Common myeloid progenitor, CD34-positive (primary cell): ENCODE data around the gene RALGAPA1.

ENCODE experiments used
- CTCF ChIA-PET: fragments of 350-600 bp; sonication (Branson Sonifier 250); formaldehyde crosslinking; loops from one replicate; lab custom pipeline; 2021; ENCODE audit warnings: antibody characterized with exemption; lab: Charles Lee
- POLR2A ChIA-PET: fragments of 350-600 bp; sonication (Branson Sonifier 250); formaldehyde crosslinking; loops from one replicate; lab custom pipeline; 2021; ENCODE audit warnings: antibody characterized with exemption; lab: Charles Lee
- DNase-seq, 3 donors: peaks; one replicate each; pipeline versions ENCODE4 v3.0.0 to v3.0.0-alpha.2; 2013
- H3K27ac ChIP-seq, 2 experiments: 1 replicate in 1 of 2; 2 replicates in 1 of 2; pipeline ENCODE4 v1.7.0; 2013; ENCODE audit warnings: inconsistent platforms in 2 of 2, low read length in 2 of 2, mild to moderate bottlenecking in 2 of 2, low read depth in 1 of 2, moderate library complexity in 1 of 2; ENCODE audit not compliant: severe bottlenecking in 2 of 2, insufficient read depth in 1 of 2, poor library complexity in 1 of 2
- H3K27me3 ChIP-seq, 5 experiments: replicated peaks in 2 of 5; 1 replicate in 3 of 5; 2 replicates in 2 of 5; pipeline versions ENCODE4 v1.6.1 to v1.7.0; 2013; ENCODE audit warnings: low read length in 4 of 5, mild to moderate bottlenecking in 2 of 5, moderate library complexity in 2 of 5, inconsistent platforms in 1 of 5; ENCODE audit not compliant: insufficient read depth in 5 of 5, control insufficient read depth in 4 of 5
- H3K36me3 ChIP-seq, 4 experiments: 1 replicate in 2 of 4; 2 replicates in 2 of 4; pipeline versions ENCODE4 v1.6.1 to v1.7.0; 2013; ENCODE audit warnings: low read length in 3 of 4, control low read depth in 1 of 4, mild to moderate bottlenecking in 1 of 4; ENCODE audit not compliant: control insufficient read depth in 4 of 4, insufficient read depth in 4 of 4
- H3K4me1 ChIP-seq, 4 experiments: 1 replicate in 3 of 4; 2 replicates in 1 of 4; pipeline versions ENCODE4 v1.6.1 to v1.7.1; 2013; ENCODE audit warnings: low read length in 3 of 4, mild to moderate bottlenecking in 3 of 4, control low read depth in 1 of 4, inconsistent platforms in 1 of 4, moderate library complexity in 1 of 4; ENCODE audit not compliant: control insufficient read depth in 4 of 4, insufficient read depth in 4 of 4; ENCODE audit errors: control extremely low read depth in 1 of 4
- H3K4me3 ChIP-seq, 7 experiments: 1 replicate in 4 of 7; 2 replicates in 3 of 7; pipeline versions ENCODE4 v1.5.1 to v1.7.0; 2013; ENCODE audit warnings: mild to moderate bottlenecking in 7 of 7, low read length in 6 of 7, moderate library complexity in 6 of 7, inconsistent platforms in 2 of 7, low read depth in 2 of 7, control low read depth in 1 of 7; ENCODE audit not compliant: insufficient read depth in 4 of 7, control insufficient read depth in 1 of 7; ENCODE audit errors: extremely low read depth in 1 of 7
- H3K9me3 ChIP-seq, 5 experiments: 1 replicate in 4 of 5; 2 replicates in 1 of 5; pipeline versions ENCODE4 v1.6.1 to v1.7.1; 2013; ENCODE audit warnings: low read length in 4 of 5, mild to moderate bottlenecking in 2 of 5, inconsistent platforms in 1 of 5, low read depth in 1 of 5, moderate library complexity in 1 of 5; ENCODE audit not compliant: control insufficient read depth in 4 of 5, insufficient read depth in 2 of 5; ENCODE audit errors: control extremely low read depth in 1 of 5
- WGBS: methylation state at CpG from one replicate; pipeline ENCODE4 v1.1.5; 2013; ENCODE audit not compliant: insufficient coverage; 5-methylcytosine and 5-hydroxymethylcytosine counted together

Gene RALGAPA1

DNA sequence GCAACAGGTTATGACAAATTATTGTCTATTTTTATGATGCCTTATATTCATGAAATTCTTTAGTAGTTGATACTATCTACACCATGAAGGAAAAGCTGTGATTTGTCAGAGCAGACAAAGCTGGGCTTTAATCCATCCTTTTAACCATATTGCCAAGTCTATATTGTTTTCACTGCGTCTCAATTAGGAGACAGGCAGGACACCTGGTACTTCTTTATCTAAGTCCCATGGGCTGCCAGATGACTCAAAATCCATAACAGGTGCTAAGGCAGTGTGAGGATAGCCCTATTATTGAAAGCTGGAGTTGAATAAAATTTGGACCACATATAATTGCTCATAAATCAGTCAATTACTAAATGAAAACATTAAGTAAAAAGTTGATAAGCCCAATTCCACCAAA, 252.5 kb downstream of the RALGAPA1 start:
- POLR2A ChIA-PET = no interaction called here
- no peaks in the 10 kb centered on the region for H3K27me3 ChIP-seq
- WGBS = 100% methylated on average over 1 of the region's 1 CpG
- H3K36me3 ChIP-seq = no peaks in the 10 kb centered on the region
- no peak for DNase-seq
- CTCF ChIA-PET = no interaction called here
- H3K27ac ChIP-seq = no peak overlapping the region
- no peaks in the 10 kb centered on the region for H3K9me3 ChIP-seq
- H3K4me1 ChIP-seq = no peaks in the 10 kb centered on the region
- H3K4me3 ChIP-seq = no peak overlapping the region

DNA sequence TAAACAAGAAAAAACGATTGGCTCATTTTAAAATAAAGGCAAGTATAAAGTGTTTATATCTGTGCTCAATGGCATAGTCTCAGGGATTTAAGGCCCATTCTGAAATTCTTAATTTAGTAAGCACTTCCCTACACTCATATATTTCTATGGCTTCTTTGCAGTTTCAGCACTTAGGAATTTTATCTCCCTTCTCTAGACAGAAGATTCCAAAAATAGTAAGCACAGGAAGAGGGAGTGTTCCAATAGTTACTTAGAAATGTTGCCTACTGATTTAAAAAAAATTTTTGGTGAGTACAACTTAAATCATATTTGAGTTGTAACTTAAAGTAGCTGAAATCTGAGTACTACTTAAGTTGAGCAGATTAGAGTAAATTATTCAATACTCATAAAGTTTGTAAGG, 255.3 kb downstream of the RALGAPA1 start:
- Histone ChIP-seq H3K4me3 (no peak overlapping the region), H3K4me1 (no peaks in the 10 kb centered on the region), H3K27me3 (no peaks in the 10 kb centered on the region), H3K9me3 (no peaks in the 10 kb centered on the region), H3K27ac (no peak overlapping the region), H3K36me3 (no peaks in the 10 kb centered on the region)
- no peak for DNase-seq
- no CpG with 5 or more reads among the region's 1 CpG for WGBS
- ChIA-PET CTCF (no interaction called here), POLR2A (no interaction called here)

DNA sequence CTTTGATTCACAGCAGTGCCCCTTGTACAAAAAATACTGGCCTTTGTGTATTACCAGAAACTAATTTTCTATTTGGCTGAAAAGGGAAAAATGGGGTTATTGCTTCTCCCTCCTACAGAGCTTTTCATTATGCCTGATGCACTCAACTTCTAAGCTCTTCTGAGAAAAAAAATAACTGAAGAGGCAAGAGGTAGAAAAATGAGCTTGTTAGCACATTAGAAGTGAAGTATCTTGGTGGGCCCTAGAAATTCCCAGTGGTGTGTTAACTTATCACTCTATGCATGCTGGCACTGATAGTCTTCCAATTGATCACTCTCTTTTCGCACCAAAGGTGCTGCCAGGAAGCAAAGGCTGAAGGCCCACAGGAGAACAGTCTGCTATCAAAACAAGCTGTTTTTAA, 258.0 kb downstream of the RALGAPA1 start:
- Histone ChIP-seq H3K27ac (no peak overlapping the region), H3K27me3 (no peaks in the 10 kb centered on the region), H3K9me3 (no peaks in the 10 kb centered on the region), H3K36me3 (no peaks in the 10 kb centered on the region), H3K4me1 (no peaks in the 10 kb centered on the region), H3K4me3 (no peak overlapping the region)
- CTCF ChIA-PET = interaction anchor here (0.6 kb wide), 1 partner anchor 1598 kb away, joined by 3 read pairs; no protein-coding TSS in a partner anchor
- POLR2A ChIA-PET = no interaction called here
- WGBS = 100% methylated on average over 1 of the region's 1 CpG
- no peak for DNase-seq

DNA sequence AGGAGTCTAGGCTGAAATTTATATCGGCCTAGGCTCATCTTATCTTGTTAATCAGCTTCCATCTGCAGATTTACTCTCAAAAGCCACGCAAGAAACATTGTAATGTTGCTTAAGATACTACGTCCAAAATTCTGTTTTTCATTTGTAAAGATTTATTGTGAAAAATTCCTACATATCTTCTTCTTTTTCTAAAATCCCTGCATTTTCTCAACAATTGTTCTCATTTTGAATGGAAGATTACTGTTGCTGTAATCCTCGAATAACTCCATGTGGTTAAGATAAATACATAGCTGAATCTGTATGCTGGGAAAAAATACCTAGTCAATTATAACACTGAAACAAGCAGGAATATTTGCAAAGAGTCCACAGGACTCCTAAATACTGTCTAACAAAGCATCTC, 259.5 kb downstream of the RALGAPA1 start:
- DNase-seq = no peak
- Histone ChIP-seq H3K4me1 (no peaks in the 10 kb centered on the region), H3K27ac (no peak overlapping the region), H3K9me3 (no peaks in the 10 kb centered on the region), H3K36me3 (no peaks in the 10 kb centered on the region), H3K4me3 (no peak overlapping the region), H3K27me3 (no peaks in the 10 kb centered on the region)
- POLR2A ChIA-PET = no interaction called here
- 100% methylated on average over 1 of the region's 4 CpGs for WGBS
- CTCF ChIA-PET = no interaction called here

DNA sequence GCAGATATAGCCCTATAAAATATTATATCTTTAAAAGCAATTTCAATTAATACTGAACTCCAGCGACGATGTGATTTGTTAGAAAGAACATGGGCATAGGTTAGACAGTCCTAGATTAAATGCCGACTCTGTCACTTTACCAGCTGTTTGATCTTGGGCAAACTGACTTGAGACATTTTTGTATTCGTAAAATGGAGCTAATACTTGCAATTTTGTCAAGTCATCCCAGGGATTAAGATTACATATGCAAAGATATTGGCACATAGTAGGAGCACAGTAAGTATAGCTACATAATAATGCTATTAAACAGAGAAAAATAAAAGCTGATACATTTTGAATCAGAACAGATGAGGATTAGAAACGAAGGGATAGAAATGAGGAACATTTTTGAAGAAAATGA, 266.1 kb downstream of the RALGAPA1 start:
- DNase-seq = no peak
- 100% methylated on average over 4 of the region's 5 CpGs for WGBS
- H3K4me3 ChIP-seq = no peak overlapping the region
- no peaks in the 10 kb centered on the region for H3K4me1 ChIP-seq
- POLR2A ChIA-PET = no interaction called here
- CTCF ChIA-PET = interaction anchor here (0.7 to 1.2 kb wide), 2 partner anchors 9 to 32 kb away, joined by 3 to 4 read pairs; no protein-coding TSS in a partner anchor
- H3K36me3 ChIP-seq = peaks cover 0 to 3% (median 0%) of the 10 kb centered on the region in 4 experiments
- no peaks in the 10 kb centered on the region for H3K9me3 ChIP-seq
- H3K27ac ChIP-seq = no peak overlapping the region
- no peaks in the 10 kb centered on the region for H3K27me3 ChIP-seq

DNA sequence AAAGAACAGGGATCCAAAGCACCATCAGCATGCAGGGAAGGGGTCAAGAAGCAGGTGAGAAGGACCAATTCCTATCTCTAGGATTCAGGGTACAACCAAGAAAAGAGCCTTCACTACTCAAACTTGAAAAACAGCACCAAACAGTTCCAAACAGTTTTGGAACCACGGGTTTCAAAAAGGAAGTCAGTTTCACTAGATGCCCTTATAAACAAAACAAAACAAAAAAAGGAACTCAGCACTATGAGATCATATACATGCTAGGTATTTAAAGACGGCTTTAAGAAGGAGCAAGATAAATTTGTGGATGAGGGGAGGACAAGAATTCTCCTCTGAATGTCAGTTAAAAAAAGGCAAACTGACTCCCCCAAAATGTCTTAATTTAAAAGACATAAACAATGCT, 269.1 kb downstream of the RALGAPA1 start:
- no peak overlapping the region for H3K4me3 ChIP-seq
- peaks cover 0 to 9% (median 8%) of the 10 kb centered on the region in 4 experiments for H3K4me1 ChIP-seq
- no CpG with 5 or more reads among the region's 2 CpGs for WGBS
- no peaks in the 10 kb centered on the region for H3K9me3 ChIP-seq
- H3K36me3 ChIP-seq = peaks cover 0 to 3% (median 0%) of the 10 kb centered on the region in 4 experiments
- POLR2A ChIA-PET = no interaction called here
- no peak for DNase-seq
- H3K27me3 ChIP-seq = peaks cover 7 to 21% (median 13%) of the 10 kb centered on the region in 5 experiments
- CTCF ChIA-PET = no interaction called here
- no peak overlapping the region for H3K27ac ChIP-seq

DNA sequence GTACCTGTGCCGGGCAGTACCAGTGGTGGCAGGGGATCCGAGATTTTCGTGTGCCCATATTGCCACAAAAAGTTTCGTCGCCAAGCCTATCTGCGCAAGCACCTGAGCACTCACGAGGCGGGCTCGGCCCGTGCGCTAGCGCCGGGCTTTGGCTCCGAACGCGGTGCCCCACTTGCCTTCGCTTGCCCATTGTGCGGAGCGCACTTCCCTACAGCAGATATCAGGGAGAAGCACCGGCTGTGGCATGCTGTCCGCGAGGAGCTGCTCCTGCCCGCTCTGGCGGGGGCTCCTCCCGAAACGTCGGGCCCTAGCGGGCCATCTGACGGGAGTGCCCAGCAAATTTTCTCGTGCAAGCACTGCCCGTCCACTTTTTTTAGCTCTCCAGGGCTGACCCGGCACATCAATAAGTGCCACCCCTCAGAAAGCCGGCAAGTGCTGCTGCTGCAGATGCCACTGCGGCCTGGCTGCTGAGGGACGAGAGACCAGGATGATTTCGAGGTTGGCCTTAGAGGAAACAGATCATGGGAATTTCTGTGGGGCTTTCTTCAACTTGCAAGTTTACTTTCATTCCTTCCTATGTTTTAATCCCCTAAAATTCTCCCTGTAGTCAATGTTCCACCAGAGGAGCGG, 273.5 kb downstream of the RALGAPA1 start:
- H3K4me3 ChIP-seq = peak overlapping the region in 5 of 7 experiments; percentile 27 to 73 (median 54)
- no peaks in the 10 kb centered on the region for H3K9me3 ChIP-seq
- peaks cover 3 to 29% (median 28%) of the 10 kb centered on the region in 4 experiments for H3K4me1 ChIP-seq
- DNase-seq = peak in 1 of 3 donors; percentile 9
- ChIA-PET CTCF (no interaction called here), POLR2A (no interaction called here)
- H3K27me3 ChIP-seq = peaks cover 24 to 63% (median 34%) of the 10 kb centered on the region in 5 experiments
- 6% methylated on average over 33 of the region's 37 CpGs for WGBS
- no peak overlapping the region for H3K27ac ChIP-seq
- H3K36me3 ChIP-seq = peaks cover 0 to 3% (median 0%) of the 10 kb centered on the region in 4 experiments
